Left lung (tissue), 10 donors: ENCODE results near the gene RAPGEF2. TPM values are rescaled to one million over a fixed set of nuclear protein-coding genes. Genes with fewer than 3 reads are reported as not detected.

ENCODE experiments used
- ATAC-seq: fragments of 200-7000 bp; cut with Tn5 transposase; one replicate; pipeline ENCODE4 v1.9.1; 2020; ENCODE audit warnings: moderate library complexity
- DNase-seq, 4 donors: peaks; one replicate each; pipeline ENCODE4 v3.0.0-alpha.2; 2013 to 2020
- H3K27ac ChIP-seq, 2 donors: fragments of 200-600 bp; sonication (generic) in 1 of 2; one replicate each; pipeline versions ENCODE4 v1.5.0 to v1.8.0; 2020 to 2021
- H3K27me3 ChIP-seq, 2 donors: fragments of 200-600 bp; sonication (generic) in 1 of 2; one replicate each; pipeline versions ENCODE4 v1.5.0 to v1.8.0; 2020 to 2021
- H3K36me3 ChIP-seq, 2 donors: fragments of 200-600 bp; sonication (generic) in 1 of 2; one replicate each; pipeline versions ENCODE4 v1.5.0 to v1.8.0; 2020 to 2021
- H3K4me1 ChIP-seq, 2 donors: fragments of 200-600 bp; one replicate each; pipeline ENCODE4 v1.8.0; 2021
- H3K4me3 ChIP-seq, 2 donors: fragments of 200-600 bp; sonication (generic) in 1 of 2; one replicate each; pipeline versions ENCODE4 v1.5.0 to v1.8.0; 2020 to 2021; ENCODE audit warnings: mild to moderate bottlenecking in 1 of 2
- H3K9me3 ChIP-seq, 2 donors: fragments of 200-600 bp; sonication (generic) in 1 of 2; one replicate each; pipeline versions ENCODE4 v1.5.0 to v1.8.0; 2020 to 2021
- intact Hi-C, 2 donors: fragments of 100-400 bp; cut with DNase I; formaldehyde crosslinking; loops; one replicate each; pipeline versions ENCODE4 v1.11.2 to v1.14.2; 2022
- polyA plus RNA-seq, 6 donors: library from polyadenylated mRNA; unstranded; fragments of 120-200 nt; gene quantifications; one replicate each; pipeline ENCODE4 v1.2.1, GENCODE V29; 2013; ENCODE audit not compliant: insufficient read length in 6 of 6
- total RNA-seq, 2 donors: library from RNA; stranded (reverse); fragmentation: NEBNext Ultra II Directional; extraction: Animal tissue kit (Norgen Biotek cat#: 25700); gene quantifications; one replicate each; pipeline ENCODE4 v1.2.1, GENCODE V29; 2021
- TF ChIP-seq, protein P1 (sequence below), 2 donors: fragments of 200-600 bp; sonication (generic) in 1 of 2; IDR thresholded peaks; one replicate each; pipeline versions ENCODE4 v1.5.0 to v1.8.0; 2021; ENCODE audit warnings: antibody characterized with exemption in 2 of 2
- donor health status: DM: no; HTN: yes; CAD: no.
- donor health status: DM: no; HTN: no; CAD: no.

RAPGEF2 gene
- total and polyA plus RNA-seq, 8 donors = 39.9 to 52.0 (median 45.4) TPM

DNA sequence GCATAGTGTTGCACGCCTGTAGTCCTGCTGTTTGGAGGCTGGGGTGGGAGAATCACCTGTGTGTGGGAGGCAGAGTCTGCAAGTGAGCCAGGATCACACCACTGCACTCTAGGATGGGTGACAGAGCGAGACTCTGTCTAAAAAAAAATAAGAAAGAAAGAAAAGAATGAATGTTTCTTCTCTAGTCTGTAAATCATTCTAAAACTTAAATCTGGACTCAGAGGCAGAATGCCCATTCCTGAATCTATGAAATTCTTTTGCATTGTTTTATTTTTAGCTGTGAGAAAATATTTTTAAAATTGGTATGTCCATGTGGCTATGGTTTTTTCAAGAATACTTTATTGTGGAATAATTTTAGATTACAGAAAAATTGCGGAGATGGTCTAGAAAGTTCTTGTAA lies 49.3 kb downstream of the RAPGEF2 start:
- no peak overlapping the region for H3K27ac ChIP-seq
- no peak overlapping the region for H3K4me3 ChIP-seq
- H3K4me1 ChIP-seq = peaks cover 0 to 2% of the 10 kb centered on the region in 2 donors
- ATAC-seq (no peak), DNase-seq (no peak)
- intact Hi-C loops = no loop called here
- TF ChIP-seq, protein P1, sequence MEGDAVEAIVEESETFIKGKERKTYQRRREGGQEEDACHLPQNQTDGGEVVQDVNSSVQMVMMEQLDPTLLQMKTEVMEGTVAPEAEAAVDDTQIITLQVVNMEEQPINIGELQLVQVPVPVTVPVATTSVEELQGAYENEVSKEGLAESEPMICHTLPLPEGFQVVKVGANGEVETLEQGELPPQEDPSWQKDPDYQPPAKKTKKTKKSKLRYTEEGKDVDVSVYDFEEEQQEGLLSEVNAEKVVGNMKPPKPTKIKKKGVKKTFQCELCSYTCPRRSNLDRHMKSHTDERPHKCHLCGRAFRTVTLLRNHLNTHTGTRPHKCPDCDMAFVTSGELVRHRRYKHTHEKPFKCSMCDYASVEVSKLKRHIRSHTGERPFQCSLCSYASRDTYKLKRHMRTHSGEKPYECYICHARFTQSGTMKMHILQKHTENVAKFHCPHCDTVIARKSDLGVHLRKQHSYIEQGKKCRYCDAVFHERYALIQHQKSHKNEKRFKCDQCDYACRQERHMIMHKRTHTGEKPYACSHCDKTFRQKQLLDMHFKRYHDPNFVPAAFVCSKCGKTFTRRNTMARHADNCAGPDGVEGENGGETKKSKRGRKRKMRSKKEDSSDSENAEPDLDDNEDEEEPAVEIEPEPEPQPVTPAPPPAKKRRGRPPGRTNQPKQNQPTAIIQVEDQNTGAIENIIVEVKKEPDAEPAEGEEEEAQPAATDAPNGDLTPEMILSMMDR (IDR thresholded peaks at IDR 0.05) = no peak
- no peaks in the 10 kb centered on the region for H3K9me3 ChIP-seq
- no peaks in the 10 kb centered on the region for H3K27me3 ChIP-seq
- no peaks in the 10 kb centered on the region for H3K36me3 ChIP-seq

DNA sequence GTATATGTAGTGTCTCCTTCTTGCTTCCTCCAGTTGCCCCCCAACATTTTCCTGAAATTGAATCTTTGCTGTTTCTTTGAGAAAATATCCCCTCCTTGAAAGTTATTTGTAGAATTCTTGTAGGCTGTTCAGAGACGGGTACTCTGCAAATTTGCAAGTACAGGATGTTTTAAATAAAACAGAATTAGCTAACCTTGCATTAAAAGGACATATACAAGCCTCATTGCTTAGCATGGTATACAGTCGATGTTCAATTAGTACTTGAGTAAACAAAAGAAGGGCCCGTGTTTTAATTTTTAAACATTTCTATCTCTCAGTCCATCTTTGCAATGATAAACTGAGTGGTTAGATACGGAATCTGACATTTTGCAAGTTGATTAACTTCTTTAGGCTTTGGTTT lies 50.8 kb downstream of the RAPGEF2 start:
- ATAC-seq (no peak), DNase-seq (no peak)
- Histone ChIP-seq H3K36me3 (no peaks in the 10 kb centered on the region), H3K27me3 (no peaks in the 10 kb centered on the region), H3K9me3 (no peaks in the 10 kb centered on the region), H3K27ac (no peak overlapping the region), H3K4me1 (no peaks in the 10 kb centered on the region), H3K4me3 (no peak overlapping the region)
- TF ChIP-seq, protein P1 (IDR thresholded peaks at IDR 0.05) = no peak
- intact Hi-C loops = no loop called here

DNA sequence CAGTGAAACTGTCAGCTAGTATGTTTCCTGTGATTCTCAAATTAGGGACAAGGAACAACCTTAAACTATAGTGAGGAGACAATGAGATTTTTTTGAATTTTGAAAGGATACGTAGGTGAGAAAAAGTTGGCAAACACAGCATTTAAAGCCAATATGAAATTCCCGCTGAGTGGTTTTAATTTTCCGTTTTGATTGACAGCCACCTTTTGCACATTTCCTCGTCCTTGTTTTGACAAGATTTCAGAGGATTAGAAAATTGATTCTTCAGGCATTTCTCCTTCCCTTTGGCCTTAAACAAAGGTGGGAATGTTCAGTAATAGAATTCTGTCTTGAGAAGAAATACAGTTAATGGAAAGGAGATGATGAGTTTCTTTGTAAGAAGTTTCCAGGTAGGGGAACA lies 52.2 kb downstream of the RAPGEF2 start:
- no peak overlapping the region for H3K27ac ChIP-seq
- H3K9me3 ChIP-seq = no peaks in the 10 kb centered on the region
- H3K36me3 ChIP-seq = no peaks in the 10 kb centered on the region
- TF ChIP-seq, protein P1 (IDR thresholded peaks at IDR 0.05) = no peak
- intact Hi-C loops = no loop called here
- no peak overlapping the region for H3K4me3 ChIP-seq
- ATAC-seq (no peak), DNase-seq (no peak)
- no peaks in the 10 kb centered on the region for H3K4me1 ChIP-seq
- no peaks in the 10 kb centered on the region for H3K27me3 ChIP-seq

DNA sequence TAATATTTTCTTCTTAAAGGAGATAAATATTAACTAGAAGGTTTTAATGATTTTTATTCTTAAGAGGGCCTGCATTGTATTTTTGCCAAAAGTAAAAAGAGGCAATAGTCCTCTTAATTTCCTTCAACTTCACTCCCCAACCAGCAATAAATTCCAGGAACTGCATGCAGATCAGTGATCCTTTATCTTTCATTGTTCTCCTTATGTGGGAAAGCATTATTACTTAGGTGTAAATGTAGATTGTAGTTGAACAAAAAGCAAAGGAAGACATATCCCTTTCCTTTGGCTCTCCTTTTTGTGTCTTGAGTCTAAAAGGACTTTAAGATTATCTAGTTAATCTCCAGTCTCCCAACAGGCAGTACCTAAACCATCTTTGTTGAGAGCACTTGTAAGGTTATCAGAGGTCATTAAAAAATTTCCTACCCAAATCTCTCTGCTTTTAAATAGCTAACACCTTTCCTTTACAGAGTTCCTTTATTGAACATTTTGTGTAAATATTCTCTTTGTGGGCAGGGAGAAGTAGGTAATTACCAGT lies 55.3 kb downstream of the RAPGEF2 start:
- no peaks in the 10 kb centered on the region for H3K36me3 ChIP-seq
- intact Hi-C loops = no loop called here
- H3K4me1 ChIP-seq = peaks cover 0 to 11% of the 10 kb centered on the region in 2 donors
- ATAC-seq = no peak
- no peaks in the 10 kb centered on the region for H3K27me3 ChIP-seq
- H3K9me3 ChIP-seq = no peaks in the 10 kb centered on the region
- TF ChIP-seq, protein P1 (IDR thresholded peaks at IDR 0.05) = no peak
- no peak for DNase-seq
- H3K4me3 ChIP-seq = no peak overlapping the region
- no peak overlapping the region for H3K27ac ChIP-seq

DNA sequence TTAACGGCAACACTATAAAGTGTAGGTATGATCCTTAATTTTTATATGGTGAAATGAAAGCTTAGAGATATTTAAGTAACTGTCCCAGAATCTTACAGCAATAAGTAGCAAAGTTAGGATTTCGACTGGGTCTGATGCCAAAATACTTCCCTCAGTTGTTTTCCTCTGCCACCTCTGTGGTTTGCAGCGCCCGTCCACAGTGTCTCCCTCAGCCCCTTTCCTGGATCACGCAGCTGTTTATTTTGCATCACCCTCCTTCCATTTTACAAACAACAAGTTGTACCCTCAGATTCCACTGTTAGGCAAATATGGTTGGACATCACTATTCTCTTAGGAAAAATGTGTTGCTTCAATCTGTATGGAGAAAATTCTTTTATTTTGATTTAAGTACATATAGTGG lies 56.1 kb downstream of the RAPGEF2 start:
- no peaks in the 10 kb centered on the region for H3K9me3 ChIP-seq
- TF ChIP-seq, protein P1 (IDR thresholded peaks at IDR 0.05) = no peak
- H3K4me1 ChIP-seq = peaks cover 0 to 11% of the 10 kb centered on the region in 2 donors
- ATAC-seq (no peak), DNase-seq (no peak)
- H3K27ac ChIP-seq = no peak overlapping the region
- no peak overlapping the region for H3K4me3 ChIP-seq
- H3K36me3 ChIP-seq = no peaks in the 10 kb centered on the region
- intact Hi-C loops = no loop called here
- no peaks in the 10 kb centered on the region for H3K27me3 ChIP-seq
